Measurements from ENCODE around the gene SOCS1. TPM values are rescaled to one million over a fixed set of nuclear protein-coding genes. Genes with fewer than 3 reads are reported as not detected.

Gene SOCS1
- total and polyA plus RNA-seq, 9 of the 15 experiments (the other 6 are each of a cell fraction or from before 2014, with no cell fraction given) = 0.04 to 7.5 (median 2.3) TPM

DNA sequence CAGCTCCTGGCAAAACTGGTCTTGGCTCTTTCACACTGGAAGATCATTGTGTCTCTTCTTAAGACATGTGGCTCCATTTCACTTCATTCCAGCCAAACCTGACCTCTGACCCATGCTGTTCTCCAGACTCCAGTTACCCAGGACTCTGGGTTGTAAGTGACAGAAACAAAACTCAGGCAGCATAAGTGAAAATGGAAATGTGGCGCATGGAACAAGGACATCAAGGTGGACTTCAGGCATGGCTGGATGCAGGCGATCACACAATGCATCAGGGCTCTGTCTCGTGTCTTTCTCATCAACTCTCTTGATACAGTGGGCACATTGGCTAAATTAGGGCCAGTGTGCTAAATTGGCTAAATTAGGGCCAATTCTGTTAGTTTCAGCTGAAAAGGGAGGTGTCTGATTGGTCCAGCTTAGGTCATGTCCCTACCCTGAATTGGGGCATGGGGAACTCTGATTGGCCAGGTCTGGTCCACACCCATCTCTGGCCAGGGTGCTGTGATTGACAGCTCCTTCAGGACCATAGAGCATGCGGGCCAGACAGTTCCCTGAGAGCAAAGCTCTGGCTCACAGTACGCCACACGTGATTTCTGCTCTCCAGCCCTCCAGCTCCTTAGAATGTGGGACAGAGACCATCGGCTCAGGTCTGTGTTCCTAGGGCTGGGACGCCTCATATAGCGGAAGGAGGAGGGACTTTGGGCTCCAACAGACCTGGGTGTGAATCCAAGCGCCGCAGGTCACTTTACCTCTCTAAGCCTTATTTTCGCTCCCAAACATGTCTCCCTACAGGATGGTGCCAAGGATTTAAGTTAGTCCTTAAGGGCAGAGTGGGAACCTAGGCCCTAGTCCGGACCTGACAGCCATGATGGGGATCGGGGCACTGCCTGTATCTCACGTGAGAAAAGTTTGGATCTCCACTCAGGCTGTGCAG is 17.5 kb downstream of the SOCS1 start (continued):
- TF ChIP-seq PBX2 (CRISPR knock-in tag; IDR thresholded peaks at IDR 0.05; ENCODE audit: low read depth) = peak; percentile 86
- peak; percentile 94 for TF ChIP-seq PBX2 (tag; conservative IDR thresholded peaks at IDR 0.05; ENCODE audit: low read depth)
- no peak for TF ChIP-seq RBM22 (IDR thresholded peaks at IDR 0.05; ENCODE audit: low read depth, low read length, poor library complexity, severe bottlenecking)
- 0 out of 4 replicates have a peak, but pooled peaks of 1 of the 2 experiments have one; percentile 52 for TF ChIP-seq TBL1XR1 (IDR thresholded peaks at IDR 0.05; ENCODE audit: low read length in 2 of 2)
- no peak for TF ChIP-seq NFIC (IDR thresholded peaks at IDR 0.05)
- peak; percentile 47 for TF ChIP-seq SP2 (IDR thresholded peaks at IDR 0.05; ENCODE audit: extremely low read depth, low read depth, low read length, poor library complexity, severe bottlenecking)
- TF ChIP-seq, protein P1, sequence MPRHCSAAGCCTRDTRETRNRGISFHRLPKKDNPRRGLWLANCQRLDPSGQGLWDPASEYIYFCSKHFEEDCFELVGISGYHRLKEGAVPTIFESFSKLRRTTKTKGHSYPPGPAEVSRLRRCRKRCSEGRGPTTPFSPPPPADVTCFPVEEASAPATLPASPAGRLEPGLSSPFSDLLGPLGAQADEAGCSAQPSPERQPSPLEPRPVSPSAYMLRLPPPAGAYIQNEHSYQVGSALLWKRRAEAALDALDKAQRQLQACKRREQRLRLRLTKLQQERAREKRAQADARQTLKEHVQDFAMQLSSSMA (CRISPR knock-in tag; IDR thresholded peaks at IDR 0.05) = no peak
- peak; percentile 48; the same call in 1 of the 2 replicates for TF ChIP-seq ZFX (CRISPR knock-in tag; IDR thresholded peaks at IDR 0.05)
- TF ChIP-seq ZNF57 (CRISPR knock-in tag; IDR thresholded peaks at IDR 0.05) = no peak
- TF ChIP-seq HEY1 (CRISPR knock-in tag; IDR thresholded peaks at IDR 0.05; ENCODE audit: borderline replicate concordance) = no peak
- TF ChIP-seq POLR3A (IDR thresholded peaks at IDR 0.05; ENCODE audit: borderline replicate concordance, extremely low read depth, insufficient read depth, insufficient read length) = no peak
- TF ChIP-seq MAX (CRISPR knock-in tag; IDR thresholded peaks at IDR 0.05) = peak; percentile 87
- 0 out of 4 replicates have a peak, but pooled peaks of 1 of the 2 experiments have one; percentile 11 for TF ChIP-seq MAZ (CRISPR knock-in tag; conservative IDR thresholded peaks at IDR 0.05 in 1 of 2, IDR thresholded peaks at IDR 0.05 in 1 of 2)
- TF ChIP-seq SMAD2 (IDR thresholded peaks at IDR 0.05; ENCODE audit: low read depth, low read length) = no peak
- peak; percentile 74 for TF ChIP-seq KDM5B (IDR thresholded peaks at IDR 0.05; ENCODE audit: insufficient replicate concordance, low read depth, low read length)
- TF ChIP-seq ATF1 (CRISPR knock-in tag; IDR thresholded peaks at IDR 0.05) = no peak
- peak; percentile 45; the same call in 1 of the 2 replicates for TF ChIP-seq ATF1 (tag; IDR thresholded peaks at IDR 0.05)
- peak; percentile 39; the same call in 1 of the 2 replicates for TF ChIP-seq HCFC1 (IDR thresholded peaks at IDR 0.05; ENCODE audit: low read depth, low read length)
- no peak for TF ChIP-seq CLOCK (CRISPR knock-in tag; IDR thresholded peaks at IDR 0.05; ENCODE audit: borderline replicate concordance)
- peak; percentile 78 to 83 for TF ChIP-seq NRF1 (conservative IDR thresholded peaks at IDR 0.05 in 1 of 2, IDR thresholded peaks at IDR 0.05 in 1 of 2)

Measured in K562 (cell line).